ENCODE results near the gene EPX. TPM values are rescaled to one million over a fixed set of nuclear protein-coding genes. Genes with fewer than 3 reads are reported as not detected.
A peak's percentile ranks its signal among the peaks of the same experiment; 100 is the strongest.

Gene EPX
- polyA plus RNA-seq, 1 experiment, result not detected

GRCh38 chr17:58161566-58161965 is 31.0 kb upstream of the EPX start:
- ChIA-PET POLR2A (no interaction called here), CTCF (no interaction called here)
- Histone ChIP-seq H3K27me3 (ENCODE audit: control insufficient read depth, insufficient read depth, low read length) (peaks cover 18% of the 10 kb centered on the region), H3K4me3 (ENCODE audit: low read depth, low read length) (no peak overlapping the region), H3K9me3 (ENCODE audit: control insufficient read depth, insufficient read depth, low read length) (no peaks in the 10 kb centered on the region; the same call in 1 of the 2 replicates), H3K27ac (ENCODE audit: low read depth, low read length) (no peak overlapping the region)
- TF ChIP-seq CTCF (IDR thresholded peaks at IDR 0.05; ENCODE audit: low read depth, low read length), result no peak
- no peak for DNase-seq (ENCODE audit: low read depth, low spot score)

GRCh38 chr17:58165981-58166380 is 26.5 kb upstream of the EPX start:
- TF ChIP-seq CTCF (IDR thresholded peaks at IDR 0.05; ENCODE audit: low read depth, low read length), result no peak
- no peak overlapping the region for H3K4me3 ChIP-seq (ENCODE audit: low read depth, low read length)
- POLR2A ChIA-PET, result no interaction called here
- CTCF ChIA-PET, result no interaction called here
- no peak for DNase-seq (ENCODE audit: low read depth, low spot score)
- H3K9me3 ChIP-seq (ENCODE audit: control insufficient read depth, insufficient read depth, low read length), result no peaks in the 10 kb centered on the region
- H3K27me3 ChIP-seq (ENCODE audit: control insufficient read depth, insufficient read depth, low read length), result peaks cover 4% of the 10 kb centered on the region
- H3K27ac ChIP-seq (ENCODE audit: low read depth, low read length), result no peak overlapping the region

- ChIA-PET POLR2A (no interaction called here), CTCF (no interaction called here)
- Histone ChIP-seq H3K27ac (ENCODE audit: low read depth, low read length) (no peak within 1 kb of the TSS), H3K9me3 (ENCODE audit: control insufficient read depth, insufficient read depth, low read length) (no peaks in the 10 kb centered on the region), H3K27me3 (ENCODE audit: control insufficient read depth, insufficient read depth, low read length) (peaks cover 4% of the 10 kb centered on the region), H3K4me3 (ENCODE audit: low read depth, low read length) (no peak within 1 kb of the TSS)
- DNase-seq (ENCODE audit: low read depth, low spot score), result no peak
- no peak for TF ChIP-seq CTCF (IDR thresholded peaks at IDR 0.05; ENCODE audit: low read depth, low read length)
Measured at GRCh38 chr17:58166682-58167081, 25.8 kb upstream of the EPX start, which contains the start of gene OR4D2. OR4D2 (plus strand) TSS chr17:58166982; CDS start chr17:58169656, 2,674 bp downstream.

- TF ChIP-seq CTCF (IDR thresholded peaks at IDR 0.05; ENCODE audit: low read depth, low read length), result no peak
- Histone ChIP-seq H3K9me3 (ENCODE audit: control insufficient read depth, insufficient read depth, low read length) (no peaks in the 10 kb centered on the region), H3K4me3 (ENCODE audit: low read depth, low read length) (no peak overlapping the region), H3K27me3 (ENCODE audit: control insufficient read depth, insufficient read depth, low read length) (peaks cover 2% of the 10 kb centered on the region), H3K27ac (ENCODE audit: low read depth, low read length) (no peak overlapping the region)
- no peak for DNase-seq (ENCODE audit: low read depth, low spot score)
- ChIA-PET CTCF (no interaction called here), POLR2A (no interaction called here)
Measured at GRCh38 chr17:58170622-58171021, 21.9 kb upstream of the EPX start.

DNA sequence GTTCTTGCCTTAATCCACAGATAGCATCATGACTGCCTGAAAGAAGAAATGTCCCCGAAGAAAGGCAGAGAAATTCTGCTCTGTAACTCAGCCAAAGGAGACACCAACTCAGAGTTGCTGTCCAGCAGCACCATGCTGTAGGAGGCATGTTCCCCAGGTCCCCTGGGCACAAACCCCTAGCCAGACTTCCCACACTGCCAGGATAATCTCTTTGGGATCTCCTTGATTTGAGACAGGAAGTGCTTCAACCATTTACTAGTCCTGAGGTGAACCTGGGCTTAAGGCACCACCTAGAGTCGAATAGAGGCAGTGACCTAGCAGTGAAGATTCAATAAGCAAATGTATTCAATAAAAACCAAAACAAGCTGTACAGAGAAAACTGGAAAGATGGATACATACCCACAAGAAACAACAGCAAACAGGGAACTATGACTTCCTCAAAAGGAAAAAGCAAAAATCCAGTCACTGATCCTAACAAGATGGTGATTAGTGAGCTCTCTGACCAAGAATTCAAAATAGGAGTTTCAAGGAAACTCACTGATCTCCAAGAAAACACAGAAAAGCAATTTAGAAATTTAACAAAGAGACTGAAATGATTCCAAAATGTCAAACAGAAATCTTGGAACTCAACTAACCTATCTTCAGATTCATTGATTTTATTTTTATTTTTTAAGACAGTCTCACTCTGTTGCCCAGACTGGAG is 20.0 kb upstream of the EPX start:
- POLR2A ChIA-PET, result no interaction called here
- CTCF ChIA-PET, result no interaction called here
- Histone ChIP-seq H3K4me3 (ENCODE audit: low read depth, low read length) (no peak overlapping the region), H3K27me3 (ENCODE audit: control insufficient read depth, insufficient read depth, low read length) (peaks cover 2% of the 10 kb centered on the region), H3K9me3 (ENCODE audit: control insufficient read depth, insufficient read depth, low read length) (no peaks in the 10 kb centered on the region), H3K27ac (ENCODE audit: low read depth, low read length) (no peak overlapping the region)
- peak; percentile 34 for TF ChIP-seq CTCF (IDR thresholded peaks at IDR 0.05; ENCODE audit: low read depth, low read length)
- no peak for DNase-seq (ENCODE audit: low read depth, low spot score)
